Loucy (cell line): ENCODE results near the gene SIAH2.

Experiments
- H2AFZ ChIP-seq: fragments of 200-600 bp; sonication (generic); 2 replicates; pipeline ENCODE4 v1.6.0; 2016; ENCODE audit warnings: antibody characterized with exemption, mild to moderate bottlenecking, low read length, moderate library complexity
- H3F3A ChIP-seq: fragments of 200-600 bp; 2 replicates; pipeline ENCODE4 v1.6.0; 2016; ENCODE audit warnings: antibody characterized with exemption, low read depth, mild to moderate bottlenecking
- H3K27me3 ChIP-seq: fragments of 200-600 bp; sonication (generic); 2 replicates; pipeline ENCODE4 v1.6.1; 2014; ENCODE audit warnings: low read length, mild to moderate bottlenecking; ENCODE audit not compliant: insufficient read depth, poor library complexity, severe bottlenecking
- H3K36me3 ChIP-seq: fragments of 200-600 bp; sonication (generic); 2 replicates; pipeline ENCODE4 v1.6.1; 2016; ENCODE audit warnings: low read length; ENCODE audit not compliant: insufficient read depth
- H3K4me1 ChIP-seq: fragments of 200-600 bp; sonication (generic); 2 replicates; pipeline ENCODE4 v1.5.1; 2014; ENCODE audit warnings: low read length, mild to moderate bottlenecking; ENCODE audit not compliant: insufficient read depth, poor library complexity, severe bottlenecking
- H3K4me2 ChIP-seq: fragments of 200-600 bp; sonication (generic); 2 replicates; pipeline ENCODE4 v1.6.0; 2014; ENCODE audit warnings: antibody characterized with exemption, low read length, low read depth, mild to moderate bottlenecking; ENCODE audit not compliant: poor library complexity, severe bottlenecking
- H3K4me3 ChIP-seq: fragments of 200-600 bp; sonication (generic); 2 replicates; pipeline ENCODE4 v1.5.1; 2014; ENCODE audit warnings: low read length, mild to moderate bottlenecking, mixed read lengths; ENCODE audit not compliant: poor library complexity, severe bottlenecking
- H3K79me2 ChIP-seq: fragments of 200-600 bp; sonication (generic); 2 replicates; pipeline ENCODE4 v1.6.1; 2014; ENCODE audit warnings: low read length; ENCODE audit not compliant: insufficient read depth
- H3K9ac ChIP-seq: fragments of 200-600 bp; sonication (generic); 2 replicates; pipeline ENCODE4 v1.6.0; 2014; ENCODE audit warnings: mild to moderate bottlenecking, low read depth, low read length, moderate library complexity; ENCODE audit not compliant: poor library complexity, severe bottlenecking
- H3K9me2 ChIP-seq: fragments of 200-600 bp; sonication (generic); replicated peaks from 2 replicates; pipeline ENCODE4 v1.6.1; 2016; ENCODE audit warnings: low read depth, low read length, mixed read lengths
- H3K9me3 ChIP-seq: fragments of 200-600 bp; sonication (generic); 2 replicates; pipeline ENCODE4 v1.6.1; 2014; ENCODE audit warnings: mild to moderate bottlenecking, antibody characterized with exemption, low read length, low read depth; ENCODE audit not compliant: insufficient read depth
- H4K20me1 ChIP-seq: fragments of 200-600 bp; sonication (generic); 2 replicates; pipeline ENCODE4 v1.6.0; 2014; ENCODE audit warnings: antibody characterized with exemption, low read length, mild to moderate bottlenecking; ENCODE audit not compliant: insufficient read depth, poor library complexity, severe bottlenecking
- CTCF ChIP-seq: fragments of 200-600 bp; sonication (generic); conservative IDR thresholded peaks from 2 replicates; pipeline ENCODE4 v1.5.1; 2014; ENCODE audit warnings: mild to moderate bottlenecking, antibody characterized with exemption, low read length
- EZH2phosphoT487 ChIP-seq: fragments of 200-600 bp; IDR thresholded peaks from 2 replicates; pipeline ENCODE4 v1.6.1; 2018; ENCODE audit warnings: antibody characterized with exemption, mild to moderate bottlenecking, moderate library complexity, borderline replicate concordance

Gene SIAH2

DNA sequence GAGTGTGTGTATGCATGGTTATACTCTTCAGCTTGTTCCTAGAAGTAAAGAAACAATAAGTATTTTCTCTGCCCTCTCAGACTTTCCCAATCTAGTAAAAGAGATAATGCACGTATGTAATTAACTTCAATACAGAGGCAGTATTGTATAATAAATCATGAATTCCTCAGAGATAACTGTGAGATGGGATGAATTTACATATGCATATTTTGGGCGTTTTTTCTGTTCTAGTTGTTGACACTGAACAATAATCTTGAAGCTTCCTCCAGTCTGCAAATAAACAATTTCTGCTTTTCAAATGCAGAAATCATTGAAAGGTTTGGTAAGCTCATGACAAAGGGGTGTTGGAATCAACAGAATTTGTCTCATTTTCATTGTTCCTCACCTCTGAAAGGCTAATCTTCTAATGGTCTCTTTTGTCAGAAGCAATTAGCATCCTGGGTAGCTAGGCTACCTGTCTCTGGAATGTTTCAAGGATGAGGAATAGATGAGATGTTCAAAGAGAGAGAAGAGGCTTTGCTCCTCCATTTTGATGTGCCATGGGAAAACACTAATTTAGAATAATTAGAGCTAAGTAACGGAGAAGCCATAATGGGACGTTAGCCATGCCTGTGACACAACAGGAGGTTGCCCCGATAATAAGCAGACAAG, 43.3 kb upstream of the SIAH2 start:
- TF ChIP-seq EZH2phosphoT487, result no peak
- H3K9ac ChIP-seq, result no peak overlapping the region
- no peaks in the 10 kb centered on the region for H3K36me3 ChIP-seq
- no peaks in the 10 kb centered on the region for H3F3A ChIP-seq
- no peaks in the 10 kb centered on the region for H3K9me2 ChIP-seq
- no peak overlapping the region for H3K4me2 ChIP-seq
- H3K27me3 ChIP-seq, result no peaks in the 10 kb centered on the region
- no peaks in the 10 kb centered on the region for H4K20me1 ChIP-seq
- no peaks in the 10 kb centered on the region for H3K4me1 ChIP-seq
- H3K4me3 ChIP-seq, result no peak overlapping the region
- H2AFZ ChIP-seq, result no peak overlapping the region
- H3K79me2 ChIP-seq, result no peaks in the 10 kb centered on the region
- H3K9me3 ChIP-seq, result no peaks in the 10 kb centered on the region

DNA sequence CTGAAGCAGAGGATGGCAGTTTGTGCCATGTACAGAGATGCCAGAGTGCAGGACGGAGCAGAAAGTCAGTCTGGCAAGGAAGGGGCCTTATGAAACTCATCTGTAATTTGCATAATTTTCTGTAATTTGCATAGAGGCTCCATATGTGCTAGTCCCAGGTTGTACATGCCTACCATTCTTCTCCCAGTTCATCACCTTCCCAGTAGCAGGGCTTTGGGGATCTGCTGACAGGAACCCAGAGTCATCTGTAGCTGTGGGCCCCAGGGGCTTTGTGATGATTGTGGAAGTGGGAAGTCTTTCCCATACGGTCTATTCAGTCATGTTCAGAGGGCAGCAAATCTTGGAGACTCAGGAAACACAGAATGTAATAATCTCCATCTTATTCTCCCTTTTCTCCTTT, 42.4 kb upstream of the SIAH2 start:
- H3K4me1 ChIP-seq, result no peaks in the 10 kb centered on the region
- H3K9ac ChIP-seq, result no peak overlapping the region
- no peaks in the 10 kb centered on the region for H3K27me3 ChIP-seq
- no peak overlapping the region for H3K4me3 ChIP-seq
- H3K9me2 ChIP-seq, result no peaks in the 10 kb centered on the region
- no peaks in the 10 kb centered on the region for H4K20me1 ChIP-seq
- no peaks in the 10 kb centered on the region for H3K36me3 ChIP-seq
- no peak overlapping the region for H3K4me2 ChIP-seq
- no peaks in the 10 kb centered on the region for H3K79me2 ChIP-seq
- no peaks in the 10 kb centered on the region for H3F3A ChIP-seq
- no peak overlapping the region for H2AFZ ChIP-seq
- no peak for TF ChIP-seq CTCF
- no peak for TF ChIP-seq EZH2phosphoT487
- no peaks in the 10 kb centered on the region for H3K9me3 ChIP-seq

- Histone ChIP-seq H3K4me1 (peaks cover under 1% of the 10 kb centered on the region), H3K79me2 (no peaks in the 10 kb centered on the region), H3K4me2 (no peak overlapping the region), H3K27me3 (no peaks in the 10 kb centered on the region), H2AFZ (no peak overlapping the region), H3K9me3 (no peaks in the 10 kb centered on the region), H4K20me1 (no peaks in the 10 kb centered on the region), H3K9ac (no peak overlapping the region), H3F3A (no peaks in the 10 kb centered on the region), H3K36me3 (no peaks in the 10 kb centered on the region), H3K4me3 (no peak overlapping the region), H3K9me2 (no peaks in the 10 kb centered on the region)
- no peak for TF ChIP-seq CTCF
Observed at GRCh38 chr3:150803440-150803985, 40.5 kb upstream of the SIAH2 start.

DNA sequence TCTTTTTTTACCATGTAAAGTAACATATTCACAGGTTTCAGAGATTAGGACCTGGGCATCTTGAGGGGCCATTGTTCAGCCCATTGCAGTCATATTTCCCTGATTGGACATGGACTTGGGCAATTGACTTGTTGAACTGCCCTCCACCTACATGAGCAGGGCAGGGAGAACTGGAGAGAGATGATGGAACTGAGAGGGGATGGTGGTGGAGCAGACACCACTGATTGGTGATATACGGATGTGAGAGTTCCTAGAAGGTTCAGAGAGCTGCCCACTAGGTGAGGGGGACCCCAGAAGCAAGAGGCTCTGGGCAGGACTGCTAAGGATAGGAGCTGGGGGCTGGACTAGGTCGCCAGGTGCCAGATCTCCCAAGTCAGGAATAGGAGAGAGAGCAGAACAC, 37.8 kb upstream of the SIAH2 start:
- no peaks in the 10 kb centered on the region for H3F3A ChIP-seq

More for the DNA sequence above, 37.8 kb upstream of the SIAH2 start:
- Histone ChIP-seq H4K20me1 (no peaks in the 10 kb centered on the region), H3K4me1 (peaks cover 7% of the 10 kb centered on the region), H3K9ac (no peak overlapping the region), H3K4me3 (no peak overlapping the region), H3K27me3 (no peaks in the 10 kb centered on the region), H3K36me3 (no peaks in the 10 kb centered on the region), H3K79me2 (no peaks in the 10 kb centered on the region), H3K4me2 (no peak overlapping the region), H2AFZ (no peak overlapping the region), H3K9me2 (no peaks in the 10 kb centered on the region), H3K9me3 (no peaks in the 10 kb centered on the region)
- TF ChIP-seq CTCF (no peak), EZH2phosphoT487 (no peak)
